IMR-90 (cell line): ENCODE measurements around the gene FXN. TPM values are rescaled to one million over a fixed set of nuclear protein-coding genes. Genes with fewer than 3 reads are reported as not detected.

Source experiments
- ATAC-seq: fragments of 200-7000 bp; cut with Tn5 transposase; 2 replicates; pipeline ENCODE4 v1.9.1; 2020; ENCODE audit warnings: low read depth, mild to moderate bottlenecking, moderate library complexity
- BruUV-seq: library from RNA; stranded (reverse); fragments of 400-500 nt; replicated peaks from 2 replicates; lab custom pipeline; 2021; lab: Mats Ljungman, UMichigan
- CTCF ChIA-PET: fragments of 300-600 bp; formaldehyde crosslinking; extraction: SDS; loops from one replicate; lab custom pipeline; 2021; ENCODE audit warnings: antibody characterized with exemption; lab: Yijun Ruan, JAX
- POLR2A ChIA-PET: fragments of 300-600 bp; sonication (Branson Sonifier 250); formaldehyde crosslinking; loops from one replicate; lab custom pipeline; 2022; ENCODE audit warnings: antibody characterized with exemption; ENCODE audit not compliant: unreplicated experiment; lab: Charles Lee
- DNase-seq: peaks from one replicate; pipeline ENCODE4 v3.0.0; 2013
- H2AFZ ChIP-seq: replicated peaks from 2 replicates; pipeline ENCODE3; 2013; ENCODE audit warnings: low read length, mild to moderate bottlenecking; ENCODE audit not compliant: poor library complexity
- H2AK5ac ChIP-seq: 2 replicates; pipeline ENCODE4 v1.6.1; 2013; ENCODE audit warnings: low read depth, low read length, inconsistent platforms
- H2AK9ac ChIP-seq: replicated peaks from 2 replicates; pipeline ENCODE3; 2013; ENCODE audit warnings: mild to moderate bottlenecking, low read depth, low read length, moderate library complexity; ENCODE audit not compliant: poor library complexity
- H2BK120ac ChIP-seq: 2 replicates; pipeline ENCODE4 v1.6.1; 2013; ENCODE audit warnings: low read depth, low read length, inconsistent platforms
- H2BK15ac ChIP-seq: 3 replicates; pipeline ENCODE4 v1.6.1; 2013; ENCODE audit warnings: low read depth, low read length, inconsistent platforms
- H2BK20ac ChIP-seq: 2 replicates; pipeline ENCODE4 v1.6.1; 2013; ENCODE audit warnings: low read depth, mild to moderate bottlenecking, inconsistent platforms, low read length, moderate library complexity
- H2BK5ac ChIP-seq: 2 replicates; pipeline ENCODE4 v1.6.1; 2013; ENCODE audit warnings: mild to moderate bottlenecking, low read depth, low read length, inconsistent platforms; ENCODE audit not compliant: poor library complexity, severe bottlenecking
- H3K14ac ChIP-seq: replicated peaks from 2 replicates; pipeline ENCODE4 v1.6.1; 2013; ENCODE audit warnings: low read depth, low read length, inconsistent platforms
- H3K18ac ChIP-seq: 2 replicates; pipeline ENCODE4 v1.6.1; 2013; ENCODE audit warnings: low read depth, low read length, control low read depth
- H3K23ac ChIP-seq: 2 replicates; pipeline ENCODE4 v1.6.1; 2013; ENCODE audit warnings: low read depth, low read length, inconsistent platforms
- H3K27ac ChIP-seq: 2 replicates; pipeline ENCODE4 v1.5.1; 2013; ENCODE audit warnings: mild to moderate bottlenecking, control low read depth, low read length; ENCODE audit not compliant: insufficient read depth
- H3K27me3 ChIP-seq: 2 replicates; pipeline ENCODE4 v1.6.1; 2013; ENCODE audit warnings: low read length; ENCODE audit not compliant: control insufficient read depth, insufficient read depth
- H3K36me3 ChIP-seq: 2 replicates; pipeline ENCODE4 v1.6.1; 2013; ENCODE audit warnings: low read length, mixed read lengths; ENCODE audit not compliant: control insufficient read depth, insufficient read depth
- H3K4ac ChIP-seq: 2 replicates; pipeline ENCODE4 v1.6.1; 2013; ENCODE audit warnings: low read depth, low read length, inconsistent platforms
- H3K4me1 ChIP-seq: 2 replicates; pipeline ENCODE4 v1.6.1; 2013; ENCODE audit warnings: low read length, mixed read lengths; ENCODE audit not compliant: control insufficient read depth, insufficient read depth
- H3K4me2 ChIP-seq: 2 replicates; pipeline ENCODE4 v1.6.1; 2013; ENCODE audit warnings: low read depth, mild to moderate bottlenecking, control low read depth, low read length, moderate library complexity
- H3K4me3 ChIP-seq: 2 replicates; pipeline ENCODE4 v1.5.1; 2013; ENCODE audit warnings: low read depth, mild to moderate bottlenecking, control low read depth, low read length, moderate library complexity; ENCODE audit not compliant: insufficient read depth
- H3K56ac ChIP-seq: 2 replicates; pipeline ENCODE4 v1.6.1; 2013; ENCODE audit warnings: low read length, inconsistent platforms; ENCODE audit not compliant: insufficient read depth; ENCODE audit errors: extremely low read depth
- H3K79me1 ChIP-seq, 2 experiments: 2 replicates each; pipeline ENCODE4 v1.6.1; 2013; ENCODE audit warnings: low read length in 2 of 2, inconsistent platforms in 1 of 2, low read depth in 1 of 2
- H3K9ac ChIP-seq: 2 replicates; pipeline ENCODE4 v1.6.1; 2013; ENCODE audit warnings: low read depth, low read length, control low read depth
- H3K9me1 ChIP-seq: 2 replicates; pipeline ENCODE4 v1.6.1; 2013; ENCODE audit warnings: low read length, inconsistent platforms; ENCODE audit not compliant: insufficient read depth
- H3K9me3 ChIP-seq: 2 replicates; pipeline ENCODE4 v1.6.1; 2013; ENCODE audit warnings: low read length; ENCODE audit not compliant: control insufficient read depth, insufficient read depth
- H4K20me1 ChIP-seq: 2 replicates; pipeline ENCODE4 v1.6.1; 2013; ENCODE audit warnings: low read length, inconsistent platforms; ENCODE audit not compliant: insufficient read depth
- H4K5ac ChIP-seq: 2 replicates; pipeline ENCODE4 v1.6.1; 2013; ENCODE audit warnings: mild to moderate bottlenecking, low read depth, low read length, control low read depth
- H4K8ac ChIP-seq, 2 experiments: 2 replicates each; pipeline ENCODE4 v1.6.1; 2013; ENCODE audit warnings: low read depth in 2 of 2, low read length in 2 of 2, control low read depth in 1 of 2, inconsistent platforms in 1 of 2
- H4K91ac ChIP-seq: 2 replicates; pipeline ENCODE4 v1.6.1; 2013; ENCODE audit warnings: low read depth, low read length, inconsistent platforms; ENCODE audit not compliant: insufficient read depth
- CEBPB ChIP-seq: IDR thresholded peaks from 2 replicates; pipeline ENCODE4 v1.6.1; 2012; ENCODE audit warnings: low read depth, low read length, improper control_type of control experiment
- MXI1 ChIP-seq: IDR thresholded peaks from 2 replicates; pipeline ENCODE4 v1.6.1; 2012; ENCODE audit warnings: low read depth, mild to moderate bottlenecking, low read length, moderate library complexity, borderline replicate concordance
- NFE2L2 ChIP-seq: fragments of 150-350 bp; IDR thresholded peaks from 2 replicates; pipeline ENCODE4 v1.6.1; 2016; ENCODE audit warnings: low read depth, mild to moderate bottlenecking, low read length
- RAD21 ChIP-seq: IDR thresholded peaks from 2 replicates; pipeline ENCODE4 v1.6.1; 2012; ENCODE audit warnings: low read length, improper control_type of control experiment
- WGBS, 2 experiments: methylation state at CpG; one replicate each; pipeline versions ENCODE4 v1.1.5 to v1.1.7; 2013; ENCODE audit warnings: missing lambda C conversion rate in 2 of 2; ENCODE audit not compliant: insufficient read length in 1 of 2; ENCODE audit errors: extremely low coverage in 2 of 2; 5-methylcytosine and 5-hydroxymethylcytosine counted together
- dilution Hi-C: fragments of 300-500 bp; cut with HindIII; formaldehyde crosslinking; loops from one replicate; pipeline ENCODE4 v1.14.3; 2018; ENCODE audit warnings: low sequenced_read_pairs; ENCODE audit not compliant: unreplicated experiment
- in situ Hi-C: fragments of 300-500 bp; cut with MboI; formaldehyde crosslinking; loops from 3 replicates; pipeline ENCODE4 v1.14.3; 2019; ENCODE audit warnings: low sequenced_read_pairs, inconsistent platforms, mixed read lengths
- intact Hi-C: fragments of 100-400 bp; cut with micrococcal nuclease; formaldehyde crosslinking; loops from 2 replicates; pipeline ENCODE4 v1.10.0; 2022
- polyA plus RNA-seq, 3 experiments: library from polyadenylated mRNA; depleted of rRNA; stranded (reverse); fragments of >200 nt; gene quantifications; 2 replicates each; pipeline ENCODE4 v1.2.3, GENCODE V29; 2012; ENCODE audit warnings: low replicate concordance in 1 of 3
- total RNA-seq: library from RNA; depleted of rRNA; stranded (reverse); fragments of >200 nt; gene quantifications from 2 replicates; pipeline ENCODE4 v1.2.3, GENCODE V29; 2012

Gene FXN
- total and polyA plus RNA-seq, 2 of the 4 experiments (the other 2 are of a cell fraction) = 3.9 to 18.1 TPM

- in situ Hi-C loops (no loop called here), intact Hi-C loops (no loop called here), dilution Hi-C loops (no loop called here)
- no peak within 1 kb of the TSS for H3K14ac ChIP-seq
- BruUV-seq = no TSS peak
- no peak within 1 kb of the TSS for H2AK9ac ChIP-seq
- no peak within 1 kb of the TSS for H2AK5ac ChIP-seq
- ChIA-PET CTCF (no interaction called here), POLR2A (no interaction called here)
- WGBS, 2 experiments = 47% methylated on average over 3 of the region's 29 CpGs; no CpG with 5 or more reads in 1 of the 2 experiments
- H3K27me3 ChIP-seq = peaks cover 11% of the 10 kb centered on the region
- no peak within 1 kb of the TSS for H2BK5ac ChIP-seq
- no peak within 1 kb of the TSS for H4K91ac ChIP-seq
- H3K9ac ChIP-seq = no peak within 1 kb of the TSS
- no peak within 1 kb of the TSS for H4K5ac ChIP-seq
- TF ChIP-seq CEBPB = no peak
- TF ChIP-seq NFE2L2 = no peak
- no peak for TF ChIP-seq RAD21
- no peak for TF ChIP-seq MXI1
- no peak within 1 kb of the TSS for H3K4me2 ChIP-seq
- no peaks in the 10 kb centered on the region for H3K9me3 ChIP-seq
- H2BK15ac ChIP-seq = no peak within 1 kb of the TSS
- H3K27ac ChIP-seq = no peak within 1 kb of the TSS
- H2BK120ac ChIP-seq = no peak within 1 kb of the TSS
- ATAC-seq = no peak
- H3K56ac ChIP-seq = no peak within 1 kb of the TSS
- H3K9me1 ChIP-seq = no peaks in the 10 kb centered on the region
- H4K20me1 ChIP-seq = no peaks in the 10 kb centered on the region
- no peak within 1 kb of the TSS for H3K4ac ChIP-seq
- no peaks in the 10 kb centered on the region for H3K79me1 ChIP-seq
- H2BK20ac ChIP-seq = no peak within 1 kb of the TSS
- no peak within 1 kb of the TSS for H2AFZ ChIP-seq
- no peaks in the 10 kb centered on the region for H3K36me3 ChIP-seq
- H4K8ac ChIP-seq = no peak within 1 kb of the TSS
- no peak within 1 kb of the TSS for H3K23ac ChIP-seq
- H3K4me3 ChIP-seq = no peak within 1 kb of the TSS
- H3K18ac ChIP-seq = no peak within 1 kb of the TSS
- no peaks in the 10 kb centered on the region for H3K4me1 ChIP-seq
- no peak for DNase-seq
Measured at GRCh38 chr9:69014013-69014412, 21.5 kb upstream of the FXN start, which contains the start of gene PRKACG. PRKACG (minus strand) TSS chr9:69014113; CDS start chr9:69014092, 21 bp downstream.
